GM10266 (cell line): ENCODE data around the gene ITPKC.
A peak's percentile ranks its signal among the peaks of the same experiment; 100 is the strongest.

Experiments used
- DNase-seq: peaks from one replicate; pipeline ENCODE4 v3.0.0; 2012; ENCODE audit errors: extremely low spot score
- TF ChIP-seq, protein P1 (sequence below): IDR thresholded peaks from 2 replicates; pipeline ENCODE4 v1.5.1; 2012; ENCODE audit warnings: mild to moderate bottlenecking, low read depth; ENCODE audit not compliant: control insufficient read depth, insufficient read depth; ENCODE audit errors: missing control alignments

Gene ITPKC

DNA sequence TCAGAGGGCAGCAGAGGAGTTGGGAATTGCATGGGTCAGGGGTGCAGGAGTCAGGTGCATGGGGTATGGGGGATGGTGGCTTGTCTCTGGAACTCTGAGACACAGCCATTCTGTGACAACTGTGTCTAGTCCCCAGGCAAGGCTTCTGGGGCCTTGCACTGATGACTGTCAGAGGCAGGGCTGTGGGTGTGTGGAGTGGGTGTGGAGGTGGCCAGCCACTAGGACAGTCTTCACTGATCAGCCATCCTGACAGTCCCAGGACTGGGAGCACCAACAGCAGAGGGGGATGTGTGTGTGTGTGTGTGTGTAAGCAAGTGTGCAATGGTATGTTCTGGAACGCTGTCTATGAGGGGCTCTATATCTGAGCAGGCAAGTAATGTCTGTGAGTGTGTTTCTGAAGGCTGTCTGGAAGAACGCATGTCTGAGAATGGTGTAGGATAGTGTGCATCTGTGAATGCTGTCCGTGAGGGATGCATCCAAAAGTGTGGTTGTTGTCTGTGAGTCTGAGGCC lies 31.8 kb upstream of the ITPKC start:
- TF ChIP-seq, protein P1, sequence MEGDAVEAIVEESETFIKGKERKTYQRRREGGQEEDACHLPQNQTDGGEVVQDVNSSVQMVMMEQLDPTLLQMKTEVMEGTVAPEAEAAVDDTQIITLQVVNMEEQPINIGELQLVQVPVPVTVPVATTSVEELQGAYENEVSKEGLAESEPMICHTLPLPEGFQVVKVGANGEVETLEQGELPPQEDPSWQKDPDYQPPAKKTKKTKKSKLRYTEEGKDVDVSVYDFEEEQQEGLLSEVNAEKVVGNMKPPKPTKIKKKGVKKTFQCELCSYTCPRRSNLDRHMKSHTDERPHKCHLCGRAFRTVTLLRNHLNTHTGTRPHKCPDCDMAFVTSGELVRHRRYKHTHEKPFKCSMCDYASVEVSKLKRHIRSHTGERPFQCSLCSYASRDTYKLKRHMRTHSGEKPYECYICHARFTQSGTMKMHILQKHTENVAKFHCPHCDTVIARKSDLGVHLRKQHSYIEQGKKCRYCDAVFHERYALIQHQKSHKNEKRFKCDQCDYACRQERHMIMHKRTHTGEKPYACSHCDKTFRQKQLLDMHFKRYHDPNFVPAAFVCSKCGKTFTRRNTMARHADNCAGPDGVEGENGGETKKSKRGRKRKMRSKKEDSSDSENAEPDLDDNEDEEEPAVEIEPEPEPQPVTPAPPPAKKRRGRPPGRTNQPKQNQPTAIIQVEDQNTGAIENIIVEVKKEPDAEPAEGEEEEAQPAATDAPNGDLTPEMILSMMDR, result no peak
- DNase-seq, result no peak

DNA sequence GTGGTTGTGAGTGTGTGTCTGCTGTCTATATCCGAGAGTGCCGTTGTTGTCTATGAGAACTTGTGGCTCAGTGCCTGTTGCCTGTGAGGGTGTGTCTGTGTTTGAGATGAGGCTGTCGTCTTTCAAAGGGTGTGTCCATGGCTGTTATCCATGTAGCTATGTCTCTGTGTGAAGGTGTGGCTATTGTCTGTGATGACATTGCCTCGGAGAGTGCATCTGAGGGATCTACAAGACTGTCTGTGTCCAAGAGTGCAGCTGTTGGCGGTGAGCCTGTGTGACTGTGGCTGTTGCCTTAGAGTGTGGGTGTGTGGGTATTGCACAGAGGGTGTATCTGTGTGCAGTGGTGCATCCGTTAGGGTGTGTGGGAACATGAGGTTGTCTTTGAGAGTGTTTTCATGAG lies 31.3 kb upstream of the ITPKC start:
- no peak for DNase-seq
- TF ChIP-seq, protein P1, result no peak

DNA sequence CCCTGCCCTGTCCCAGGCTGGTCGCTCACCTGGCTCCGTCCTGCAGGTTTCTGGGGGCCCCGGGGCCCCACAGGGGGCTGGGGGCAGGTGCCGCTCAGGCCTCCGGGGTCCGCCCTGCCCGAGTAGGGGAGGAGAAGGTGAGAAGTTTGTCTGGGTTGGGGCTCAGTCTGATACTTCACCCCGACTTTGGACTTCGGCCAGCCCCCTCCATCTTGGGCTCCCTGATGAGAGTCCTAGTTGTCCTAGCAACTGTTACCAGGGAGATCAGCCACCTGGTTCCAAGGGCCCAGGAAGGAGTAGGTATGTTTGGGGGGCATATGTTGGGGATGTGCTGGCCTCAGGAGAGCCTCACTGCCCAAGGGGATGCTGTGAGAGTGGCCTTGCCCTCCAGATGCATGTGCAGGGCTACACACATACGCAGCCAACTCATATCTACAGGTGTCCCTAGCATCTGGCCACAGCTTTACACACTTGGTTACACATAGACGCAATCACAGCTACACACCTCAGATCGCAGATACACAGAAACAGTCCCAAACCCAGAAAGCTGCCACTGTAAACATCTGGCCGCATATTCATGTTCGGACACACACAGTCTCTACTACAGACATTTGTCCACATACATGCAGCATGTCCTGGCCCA lies 29.9 kb upstream of the ITPKC start:
- TF ChIP-seq, protein P1, result no peak
- no peak for DNase-seq

DNA sequence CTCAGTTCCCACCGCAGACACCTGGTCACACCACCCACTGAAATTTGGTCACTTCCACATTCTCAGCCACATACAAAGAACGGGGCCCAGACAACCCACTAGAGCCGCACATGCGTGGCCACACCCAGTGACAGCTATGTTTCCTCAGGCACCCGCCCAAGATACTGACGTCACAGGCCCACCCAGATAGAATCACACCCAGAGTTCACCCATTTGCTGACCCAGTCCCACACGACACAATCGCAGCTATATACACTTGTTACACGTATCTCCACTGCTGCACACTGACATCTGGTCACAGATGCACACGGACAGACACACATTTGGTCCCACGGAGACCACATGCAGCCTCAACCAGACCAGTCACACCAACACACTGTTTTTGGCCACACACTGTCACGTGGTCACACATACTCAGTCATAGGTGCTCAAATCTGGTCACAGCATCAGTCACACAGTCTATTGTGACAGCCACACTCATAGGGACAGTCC lies 29.3 kb upstream of the ITPKC start:
- peak; percentile 67 for DNase-seq

DNA sequence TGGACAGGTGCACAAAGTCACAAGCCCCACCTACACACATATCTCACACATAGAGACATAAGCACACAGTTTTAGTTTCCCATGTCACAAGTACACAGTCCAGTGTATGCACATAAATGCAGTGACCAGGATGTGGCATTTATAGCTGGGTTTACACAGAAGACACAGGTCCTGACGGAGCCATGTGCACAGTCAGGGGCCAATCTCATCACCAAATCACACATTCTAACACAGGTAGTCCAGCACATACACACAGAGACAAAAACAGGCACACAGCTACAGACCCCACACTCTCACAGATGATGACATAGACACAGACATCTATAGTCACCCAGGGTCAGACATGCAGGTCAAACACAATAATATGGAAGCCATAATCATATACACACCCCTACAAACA lies 28.6 kb upstream of the ITPKC start:
- TF ChIP-seq, protein P1, result no peak
- no peak for DNase-seq

More for the DNA sequence above, 29.3 kb upstream of the ITPKC start:
- TF ChIP-seq, protein P1, result no peak

DNA sequence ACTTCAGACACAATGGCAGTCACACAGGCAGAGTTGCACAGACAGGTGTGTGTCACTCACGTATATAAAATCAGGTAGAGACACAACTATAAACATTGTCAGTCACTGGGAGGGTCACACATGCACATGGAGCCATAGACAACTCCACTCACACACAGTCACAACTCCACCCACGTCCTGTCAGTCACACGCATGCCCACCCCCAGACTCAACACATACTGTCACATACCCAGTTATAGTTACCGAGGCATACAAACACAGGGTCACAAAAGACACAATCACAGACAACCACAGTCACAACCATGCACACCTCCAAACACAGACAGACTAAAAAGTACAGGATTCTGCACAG lies 27.9 kb upstream of the ITPKC start:
- DNase-seq, result no peak
- TF ChIP-seq, protein P1, result no peak

DNA sequence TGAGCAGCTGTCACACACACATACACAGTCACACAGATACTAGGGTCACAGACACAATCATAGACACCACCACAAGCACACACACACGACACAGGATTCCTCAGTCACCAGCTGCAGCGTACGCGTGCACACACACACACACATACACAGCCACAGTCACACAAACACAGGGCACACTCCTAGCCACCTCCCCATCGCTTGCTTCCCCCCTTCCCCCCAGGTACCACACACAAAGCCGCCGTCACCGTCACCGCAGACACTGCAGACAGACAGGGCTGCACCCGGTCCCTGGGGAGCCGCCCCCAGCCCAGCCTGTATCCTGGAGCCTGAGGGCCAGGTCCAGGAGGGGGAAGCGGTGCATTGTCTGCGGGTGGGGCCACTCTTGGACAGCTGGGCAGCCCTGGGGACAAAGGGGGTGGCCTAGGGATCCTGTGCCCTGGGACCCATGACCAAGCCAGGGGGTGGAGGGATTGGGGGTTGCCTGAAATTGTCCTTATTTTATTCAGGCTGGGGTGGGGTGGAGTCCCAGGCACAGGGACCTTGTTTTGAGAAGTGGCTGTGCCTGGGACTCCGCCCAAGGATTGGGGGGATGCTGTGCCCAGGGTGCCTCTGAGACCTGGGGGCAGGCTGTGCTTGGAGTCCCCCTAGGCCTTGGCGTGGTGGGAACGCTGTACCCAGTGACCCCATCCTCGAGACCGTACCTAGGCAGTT lies 27.4 kb upstream of the ITPKC start:
- DNase-seq, result no peak
- TF ChIP-seq, protein P1, result no peak
